Aortic smooth muscle cell (primary cell): Measurements from ENCODE around the gene ANKRD62. TPM values are rescaled to one million over a fixed set of nuclear protein-coding genes. Genes with fewer than 3 reads are reported as not detected.

ENCODE experiments used
- total RNA-seq: library from RNA; depleted of rRNA; stranded (reverse); fragments of >200 nt; gene quantifications from 2 replicates; pipeline ENCODE4 v1.2.3, GENCODE V29; 2014

ANKRD62 gene
- under 0.01 TPM in 1 of 2 replicates, not detected in the other for total RNA-seq

DNA sequence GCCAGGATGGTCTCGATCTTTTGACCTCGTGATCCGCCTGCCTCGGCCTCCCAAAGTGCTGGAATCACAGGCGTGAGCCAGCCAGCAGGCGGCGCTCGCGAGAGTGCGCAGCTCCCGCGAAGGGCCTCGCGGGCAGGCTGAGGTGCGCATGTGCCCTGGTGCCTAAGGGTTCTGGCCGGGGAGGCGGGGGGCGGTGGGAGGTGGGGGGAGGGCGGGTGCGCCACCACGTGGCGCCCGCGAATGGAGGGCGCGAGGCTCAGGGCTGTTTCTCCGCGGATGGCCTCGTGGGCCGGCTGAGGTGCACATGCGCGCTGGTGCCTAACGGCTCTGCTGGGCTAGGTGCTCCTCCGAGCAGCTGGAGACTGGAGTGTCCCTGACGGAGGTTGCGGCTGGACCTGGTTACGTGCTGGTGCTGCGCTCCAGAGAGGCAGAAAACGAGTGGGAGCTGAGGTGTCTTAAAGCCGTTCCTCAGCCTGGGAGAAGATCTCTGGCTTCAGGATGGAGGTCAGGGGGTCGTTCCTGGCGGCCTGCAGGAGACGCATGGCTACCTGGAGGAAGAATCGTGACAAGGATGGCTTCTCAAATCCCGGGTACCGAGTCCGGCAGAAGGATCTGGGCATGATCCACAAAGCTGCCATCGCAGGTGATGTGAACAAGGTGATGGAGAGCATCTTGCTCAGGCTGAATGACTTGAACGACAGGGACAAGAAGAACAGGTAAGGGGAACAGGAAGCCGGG lies at the start of gene ANKRD62:
ANKRD62 (plus strand) TSS at position 324 of the 738 bp plus-strand sequence; CDS start at position 499, 175 bp downstream.

Other genes starting within 250 kb of the ANKRD62 start
- 57.0 and 75.2 TPM in 2 replicates for gene CHMP1B, start 242.4 kb upstream of the ANKRD62 start, total RNA-seq
- gene MPPE1, start 185.5 kb upstream of the ANKRD62 start, total RNA-seq = 33.9 and 38.0 TPM in 2 replicates
- gene IMPA2, start 112.3 kb upstream of the ANKRD62 start, total RNA-seq = 3.3 and 3.5 TPM in 2 replicates
- gene CIDEA, start 160.5 kb downstream of the ANKRD62 start, total RNA-seq = not detected in 2 replicates
- gene TUBB6, start 214.4 kb downstream of the ANKRD62 start, total RNA-seq = 471 and 805 TPM in 2 replicates